ENCODE measurements around the gene SRP19.

Gene SRP19

GRCh38 chr5:112833971-112834370 is 27.1 kb upstream of the SRP19 start (continued):
- TF ChIP-seq CSRNP3 (CRISPR knock-in tag; IDR thresholded peaks at IDR 0.05) (no peak), ZFP30 (CRISPR knock-in tag; IDR thresholded peaks at IDR 0.05) (no peak), ISL1 (CRISPR knock-in tag; IDR thresholded peaks at IDR 0.05) (no peak), ESRRG (CRISPR knock-in tag; IDR thresholded peaks at IDR 0.05) (no peak)

- ATAC-seq, result no peak
- TF ChIP-seq ESRRG (CRISPR knock-in tag; IDR thresholded peaks at IDR 0.05) (no peak), BACH2 (CRISPR knock-in tag; IDR thresholded peaks at IDR 0.05; ENCODE audit: borderline replicate concordance) (no peak), PPARA (CRISPR knock-in tag; IDR thresholded peaks at IDR 0.05; ENCODE audit: borderline replicate concordance) (no peak), OSR1 (CRISPR knock-in tag; IDR thresholded peaks at IDR 0.05) (no peak), CSRNP3 (CRISPR knock-in tag; IDR thresholded peaks at IDR 0.05) (no peak), ZNF8 (CRISPR knock-in tag; IDR thresholded peaks at IDR 0.05) (no peak), ISL1 (CRISPR knock-in tag; IDR thresholded peaks at IDR 0.05) (no peak), TSHZ2 (CRISPR knock-in tag; IDR thresholded peaks at IDR 0.05) (no peak), PATZ1 (CRISPR knock-in tag; IDR thresholded peaks at IDR 0.05; ENCODE audit: borderline replicate concordance) (no peak), ZFP30 (CRISPR knock-in tag; IDR thresholded peaks at IDR 0.05) (no peak), ZC3H10 (CRISPR knock-in tag; IDR thresholded peaks at IDR 0.05) (no peak), ZNF565 (CRISPR knock-in tag; conservative IDR thresholded peaks at IDR 0.05; ENCODE audit: low read depth) (no peak), TOX (CRISPR knock-in tag; IDR thresholded peaks at IDR 0.05; ENCODE audit: borderline replicate concordance) (no peak), GLIS3 (CRISPR knock-in tag; IDR thresholded peaks at IDR 0.05) (no peak), CSDC2 (CRISPR knock-in tag; IDR thresholded peaks at IDR 0.05) (no peak), TCF4 (CRISPR knock-in tag; IDR thresholded peaks at IDR 0.05; ENCODE audit: borderline replicate concordance) (no peak), SNAI2 (CRISPR knock-in tag; IDR thresholded peaks at IDR 0.05) (no peak), ARNTL (CRISPR knock-in tag; IDR thresholded peaks at IDR 0.05; ENCODE audit: borderline replicate concordance, low read depth) (no peak), CREB5 (CRISPR knock-in tag; IDR thresholded peaks at IDR 0.05; ENCODE audit: low read depth) (no peak), RARB (CRISPR knock-in tag; IDR thresholded peaks at IDR 0.05) (no peak)
Observed at GRCh38 chr5:112844489-112844888, 16.6 kb upstream of the SRP19 start.

GRCh38 chr5:112846556-112846955 is 14.5 kb upstream of the SRP19 start:
- TF ChIP-seq CSDC2 (CRISPR knock-in tag; IDR thresholded peaks at IDR 0.05) (no peak), POU6F1 (CRISPR knock-in tag; IDR thresholded peaks at IDR 0.05; ENCODE audit: borderline replicate concordance, low read depth) (no peak), RARB (CRISPR knock-in tag; IDR thresholded peaks at IDR 0.05) (no peak), TCF4 (CRISPR knock-in tag; IDR thresholded peaks at IDR 0.05; ENCODE audit: borderline replicate concordance) (no peak)
- ATAC-seq, result no peak

All from SK-N-SH treated with all-trans-retinoic acid at 6 μM for 48 hours (cell line).